WTC11 (cell line): ENCODE measurements around the gene MNAT1.

Source experiments
- AR ChIP-seq: fragments of 250-450 bp; sonication (Bioruptor Pico); IDR thresholded peaks from 2 replicates; pipeline ENCODE4 v1.9.0; 2021; ENCODE audit warnings: mild to moderate bottlenecking
- CBFB ChIP-seq: sonication (generic); formaldehyde crosslinking; IDR thresholded peaks from 2 replicates; pipeline ENCODE4 v1.8.1; 2022; ENCODE audit warnings: mild to moderate bottlenecking, low read depth, missing genetic modification reagents
- CTCF ChIP-seq: fragments of 200-600 bp; IDR thresholded peaks from 2 replicates; pipeline ENCODE4 v1.8.0; 2022; ENCODE audit warnings: antibody characterized with exemption
- NR3C1 ChIP-seq: sonication (generic); formaldehyde crosslinking; conservative IDR thresholded peaks from 2 replicates; pipeline ENCODE4 v1.8.1; 2023; ENCODE audit warnings: low read depth, mild to moderate bottlenecking, missing genetic modification reagents

GRCh38 chr14:60999536-60999935, 265.0 kb downstream of the MNAT1 start:
- no peak for TF ChIP-seq NR3C1 (CRISPR knock-in tag)
- no peak for TF ChIP-seq CBFB (CRISPR knock-in tag)
- no peak for TF ChIP-seq AR (CRISPR knock-in tag)
- no peak for TF ChIP-seq CTCF
